Activated CD8-positive, alpha-beta memory T cell treated with anti-CD3 and anti-CD28 coated beads for 24 hours (primary cell): ENCODE data around the gene SERPINB12.

Experiments used
- DNase-seq: peaks from one replicate; pipeline ENCODE4 v3.0.0-alpha.2; 2020

Gene SERPINB12, protein sequence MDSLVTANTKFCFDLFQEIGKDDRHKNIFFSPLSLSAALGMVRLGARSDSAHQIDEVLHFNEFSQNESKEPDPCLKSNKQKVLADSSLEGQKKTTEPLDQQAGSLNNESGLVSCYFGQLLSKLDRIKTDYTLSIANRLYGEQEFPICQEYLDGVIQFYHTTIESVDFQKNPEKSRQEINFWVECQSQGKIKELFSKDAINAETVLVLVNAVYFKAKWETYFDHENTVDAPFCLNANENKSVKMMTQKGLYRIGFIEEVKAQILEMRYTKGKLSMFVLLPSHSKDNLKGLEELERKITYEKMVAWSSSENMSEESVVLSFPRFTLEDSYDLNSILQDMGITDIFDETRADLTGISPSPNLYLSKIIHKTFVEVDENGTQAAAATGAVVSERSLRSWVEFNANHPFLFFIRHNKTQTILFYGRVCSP

DNA sequence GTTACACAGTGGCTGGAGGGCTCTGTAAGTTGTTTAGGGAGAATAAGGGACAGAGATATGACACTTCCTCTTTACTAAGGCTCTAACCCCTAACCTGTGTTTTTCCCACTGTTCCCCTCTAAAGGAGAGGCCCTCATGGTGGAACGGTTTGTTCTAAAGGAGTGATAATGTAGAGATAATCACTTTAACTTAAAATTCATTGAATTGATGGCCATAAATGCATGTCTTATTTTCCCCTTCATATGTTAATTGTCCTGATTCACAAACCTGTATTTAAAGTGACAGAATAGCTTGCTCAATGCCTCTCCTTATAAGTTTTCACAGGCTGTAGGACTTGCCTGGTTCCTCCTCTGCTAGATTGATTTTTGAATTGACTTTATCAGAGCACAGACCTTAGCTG is at the start of gene SERPINB12:
Gene SERPINB12 (plus strand): TSS at position 301 of the 400 bp plus-strand sequence. CDS start 13,791 bp downstream, outside the sequence.
- no peak for DNase-seq

DNA sequence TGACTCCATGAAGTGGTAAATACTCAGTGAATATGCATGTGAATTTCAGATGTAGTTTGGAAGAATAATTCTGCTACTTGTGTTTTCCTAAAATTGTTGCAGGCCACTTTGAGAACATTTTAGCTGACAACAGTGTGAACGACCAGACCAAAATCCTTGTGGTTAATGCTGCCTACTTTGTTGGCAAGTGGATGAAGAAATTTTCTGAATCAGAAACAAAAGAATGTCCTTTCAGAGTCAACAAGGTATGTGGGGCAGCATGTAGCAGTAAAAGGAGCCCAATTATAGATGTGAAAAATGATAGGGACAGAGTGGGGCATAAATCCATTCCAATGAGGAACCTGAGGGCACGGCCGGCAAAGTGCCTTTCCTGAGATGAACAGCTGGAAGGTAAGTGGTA is 49.3 kb upstream of the SERPINB12 start:
- DNase-seq = no peak

DNA sequence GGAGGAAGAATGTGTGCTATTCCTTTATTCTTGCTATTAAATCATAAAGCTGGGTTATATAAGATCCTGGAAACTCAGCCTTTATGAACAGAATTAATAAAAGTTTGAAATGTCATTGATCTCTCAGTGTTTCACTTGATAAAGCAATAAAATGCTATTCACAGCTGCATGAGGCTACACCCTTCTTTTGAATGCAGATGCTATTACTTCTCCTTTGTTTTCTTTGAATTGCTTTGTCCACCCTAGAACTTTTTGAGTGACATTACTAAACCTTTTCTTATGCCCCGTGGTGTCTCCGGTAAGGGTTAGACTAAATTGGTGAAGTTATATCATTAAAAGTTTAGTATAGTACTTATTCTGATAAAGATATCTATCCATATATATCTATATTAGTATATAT is 46.5 kb upstream of the SERPINB12 start:
- no peak for DNase-seq

DNA sequence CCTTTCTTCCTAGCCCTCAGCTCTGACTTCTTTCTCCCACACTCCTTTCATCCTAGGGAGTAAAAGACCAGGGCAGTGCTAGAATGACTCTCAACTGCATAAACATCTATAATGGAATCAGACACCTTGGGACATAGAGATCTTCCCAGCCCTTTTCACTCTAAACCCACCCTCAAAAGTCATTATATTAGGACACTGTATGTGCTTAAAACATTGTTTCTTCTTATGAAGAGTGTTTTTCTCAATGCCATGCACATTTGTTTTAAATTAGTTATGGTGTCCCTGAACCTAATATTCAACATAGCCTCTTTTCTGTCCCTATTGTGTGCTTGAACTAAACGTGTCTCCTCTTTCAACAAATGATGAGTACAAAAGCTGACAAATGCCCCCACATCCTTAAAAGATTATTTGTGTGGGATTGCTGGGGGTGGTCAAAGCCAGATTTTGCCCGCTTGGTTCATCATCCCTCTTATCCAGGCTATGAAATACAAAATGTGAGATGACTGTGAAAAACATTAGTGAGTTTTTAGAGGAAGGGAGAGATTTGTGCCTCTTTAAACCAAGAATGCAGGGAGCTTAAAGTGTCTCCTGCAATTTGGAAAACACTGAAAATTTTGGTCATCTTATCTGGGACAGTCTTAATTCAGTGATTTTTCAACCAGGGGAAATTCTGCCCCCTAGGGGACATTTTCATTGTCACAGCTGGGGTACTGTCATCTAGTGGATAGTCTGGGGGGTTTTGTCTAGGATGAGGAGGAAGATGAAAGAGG is 36.4 kb upstream of the SERPINB12 start:
- no peak for DNase-seq

DNA sequence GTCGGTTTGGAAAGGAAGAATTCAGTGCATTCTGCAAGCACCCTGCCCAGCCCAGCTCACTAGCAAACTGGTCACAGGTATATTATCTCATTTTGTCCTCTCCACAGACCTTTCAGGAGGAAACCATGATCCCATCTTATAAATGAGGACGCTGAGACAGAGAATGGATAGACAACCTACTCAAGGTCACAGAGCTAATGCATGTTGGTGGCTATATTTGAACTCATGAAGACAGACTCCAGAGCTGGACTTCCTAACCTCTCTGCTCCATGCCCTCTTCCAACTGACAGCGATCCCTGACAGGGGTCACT is 35.9 kb upstream of the SERPINB12 start:
- DNase-seq = no peak

DNA sequence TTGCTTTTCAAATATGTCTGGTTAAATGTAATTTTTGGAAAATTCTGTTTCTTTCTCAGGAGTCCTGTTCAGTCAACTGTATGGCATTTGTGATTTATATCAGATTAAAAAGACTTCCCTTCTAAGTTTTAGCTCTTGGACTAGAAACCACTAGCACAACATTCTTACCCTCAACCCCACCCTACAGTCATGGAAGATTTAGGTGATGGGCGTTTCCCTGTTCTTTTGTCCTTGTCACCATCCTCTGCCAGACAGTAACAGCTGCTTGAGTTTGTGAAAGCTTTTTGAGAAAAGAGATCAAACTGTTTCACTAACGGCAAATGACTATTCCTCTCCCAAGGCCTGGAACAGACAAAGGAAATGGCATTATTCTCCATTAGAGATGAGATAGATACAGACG is 33.6 kb upstream of the SERPINB12 start:
- DNase-seq = no peak

DNA sequence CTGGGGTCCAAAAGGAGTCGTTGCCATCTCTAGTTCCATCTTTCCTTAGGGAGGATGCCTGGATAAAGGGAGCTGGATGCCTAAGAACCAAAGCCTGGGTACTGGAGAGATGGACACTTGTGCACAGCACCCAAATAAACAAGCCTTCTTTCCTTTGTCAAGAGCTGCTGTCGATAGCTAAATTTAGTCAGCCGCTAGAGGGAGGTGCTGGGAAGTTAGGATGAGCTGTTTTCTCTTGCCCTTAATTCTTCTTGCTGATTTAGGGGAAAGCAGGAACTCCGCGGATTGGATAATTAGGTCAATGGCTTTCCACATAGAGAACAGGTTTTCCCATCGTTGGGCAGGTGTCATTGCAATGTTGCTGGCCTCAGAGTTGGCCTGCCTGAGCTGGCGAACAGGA is 30.9 kb upstream of the SERPINB12 start:
- no peak for DNase-seq

DNA sequence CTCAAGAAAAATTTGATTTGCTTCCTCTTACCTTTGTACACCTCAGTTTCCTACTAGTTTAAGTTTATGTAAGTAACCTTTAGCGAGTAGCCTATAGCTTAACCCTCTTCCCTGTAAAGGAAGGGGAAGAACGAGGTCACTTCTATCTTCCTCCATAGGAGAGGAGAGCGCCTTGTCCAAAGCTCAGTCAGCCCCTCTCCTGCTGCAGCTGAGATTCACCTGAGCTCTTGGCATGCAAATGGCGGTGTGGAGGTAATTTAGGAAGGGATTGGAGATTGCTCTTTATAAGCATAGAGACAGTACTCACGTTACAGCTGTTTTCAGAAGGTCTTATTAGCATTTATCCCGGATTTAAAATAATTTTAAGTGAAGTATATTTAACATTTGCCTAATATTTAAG is 27.8 kb upstream of the SERPINB12 start:
- no peak for DNase-seq

DNA sequence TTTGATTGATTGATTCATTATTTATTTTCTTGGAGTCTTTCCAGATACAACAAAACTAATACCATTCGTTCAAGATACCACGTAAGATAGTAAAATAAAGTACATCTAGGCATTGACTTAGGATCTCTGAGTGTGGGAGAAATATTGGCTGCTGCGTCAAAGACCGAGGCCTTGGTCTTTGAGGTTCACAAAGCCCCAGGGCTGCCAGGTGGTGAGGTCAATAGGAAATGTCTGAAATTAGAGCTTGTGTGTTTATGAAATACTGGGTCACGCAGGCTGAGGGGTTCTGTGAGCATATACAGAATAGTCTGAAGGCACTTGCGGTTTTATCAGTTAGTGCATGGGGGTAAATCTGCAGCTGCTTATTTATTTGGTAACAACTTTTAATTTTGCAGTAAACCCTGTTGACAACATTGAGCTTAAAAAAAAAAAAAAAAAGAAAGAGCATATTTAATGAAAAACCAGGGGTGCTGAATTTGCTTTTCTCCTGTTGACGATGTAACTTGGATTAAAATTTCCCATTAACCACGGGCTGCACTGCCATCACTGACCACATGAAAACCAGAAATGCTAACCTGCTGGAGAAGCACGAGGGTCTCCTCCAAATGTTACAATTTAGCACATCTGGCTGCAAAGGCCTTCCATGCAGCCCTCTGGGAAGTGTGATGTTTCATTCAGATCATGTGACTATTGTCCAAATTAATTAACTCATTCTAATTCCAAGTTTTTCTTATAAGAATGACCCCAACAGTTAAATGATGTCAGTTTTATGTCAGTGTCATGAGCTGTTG is 27.1 kb upstream of the SERPINB12 start:
- DNase-seq = no peak

DNA sequence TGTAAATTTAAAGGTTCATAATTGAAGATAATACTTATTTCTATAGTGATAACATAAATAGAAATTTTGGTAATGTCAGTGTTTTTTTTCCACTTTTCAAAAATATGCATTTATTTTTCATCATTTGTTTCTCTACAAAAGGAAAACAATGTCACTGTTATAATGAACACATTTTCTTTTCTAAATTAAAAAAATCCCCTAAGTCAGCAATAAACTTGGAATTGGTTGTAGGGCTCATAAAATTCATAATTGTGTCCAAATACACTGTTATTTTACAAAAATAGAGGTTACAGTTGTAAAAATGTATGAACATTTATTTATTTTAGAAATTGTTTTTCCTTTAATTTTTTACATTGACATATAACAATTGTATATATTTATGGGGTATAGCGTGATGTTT is 26.4 kb upstream of the SERPINB12 start:
- DNase-seq = no peak

DNA sequence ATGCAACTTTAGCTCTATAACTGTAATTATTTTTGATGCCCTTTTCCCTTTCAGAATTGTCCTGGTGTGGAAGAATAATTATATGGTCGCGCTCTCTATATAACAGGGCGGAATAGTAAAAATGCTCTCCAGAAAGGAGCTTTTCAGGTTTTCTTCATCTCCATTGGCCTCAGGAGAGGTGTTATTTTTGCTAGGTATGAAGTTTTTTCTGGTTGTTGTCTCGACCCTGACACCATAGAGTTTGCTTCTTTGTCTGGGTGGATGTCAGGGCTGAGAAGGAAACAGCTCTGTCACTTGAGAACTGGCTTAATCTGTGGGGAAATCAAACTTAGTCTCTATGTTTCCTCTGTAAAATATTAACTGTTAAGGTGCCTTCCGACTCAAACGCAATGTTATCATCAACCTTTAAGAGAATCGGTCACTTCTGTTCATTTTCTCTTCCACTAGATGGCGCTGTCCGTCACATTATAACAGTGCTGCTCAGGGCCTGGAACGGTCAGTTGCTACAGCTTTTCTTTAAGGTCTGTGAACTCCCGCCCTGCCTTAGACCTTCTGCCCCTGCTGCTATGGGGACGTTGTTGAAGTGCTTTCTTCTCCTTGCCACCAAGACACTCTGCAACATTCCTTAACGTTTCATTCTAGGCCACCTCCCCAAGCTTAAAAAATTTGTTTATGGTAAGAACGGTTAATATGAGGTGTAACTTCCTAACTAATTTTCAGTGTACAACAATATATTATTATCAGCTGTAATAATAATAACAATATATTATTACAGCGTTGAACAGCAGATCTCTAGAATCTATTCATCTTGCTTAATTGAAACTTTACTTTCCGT is 23.8 kb upstream of the SERPINB12 start:
- DNase-seq = peak; percentile 72

DNA sequence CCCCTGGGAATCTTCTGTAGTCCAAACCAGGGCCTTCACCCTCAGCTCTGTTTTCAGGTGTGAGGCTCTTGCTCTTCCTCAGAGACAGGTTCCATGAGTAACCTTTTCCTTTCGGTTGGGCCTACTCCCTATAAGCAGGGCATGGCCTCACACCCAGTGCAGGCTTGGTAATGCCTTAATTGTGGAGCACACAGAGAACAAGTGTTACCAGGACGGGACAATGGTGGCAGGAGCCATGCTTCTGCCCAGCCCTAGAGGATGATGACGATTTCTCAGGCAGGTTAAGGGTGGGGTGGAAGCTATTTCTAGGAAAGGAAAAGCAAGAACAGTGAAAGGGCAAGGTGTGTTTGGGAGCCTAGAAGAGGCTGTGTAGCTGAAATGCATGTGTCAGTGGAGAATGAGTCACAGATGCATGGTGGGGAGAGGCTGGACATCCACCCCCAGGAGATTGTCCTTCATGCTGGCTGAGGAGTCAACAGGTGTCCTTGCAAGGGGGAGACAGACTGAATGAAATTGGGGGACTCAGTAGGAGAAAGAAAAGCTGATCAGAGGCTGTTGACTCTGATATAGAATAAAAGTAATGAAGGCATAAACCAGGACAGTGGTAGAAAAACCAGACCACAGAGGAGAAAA is 22.0 kb upstream of the SERPINB12 start:
- no peak for DNase-seq

DNA sequence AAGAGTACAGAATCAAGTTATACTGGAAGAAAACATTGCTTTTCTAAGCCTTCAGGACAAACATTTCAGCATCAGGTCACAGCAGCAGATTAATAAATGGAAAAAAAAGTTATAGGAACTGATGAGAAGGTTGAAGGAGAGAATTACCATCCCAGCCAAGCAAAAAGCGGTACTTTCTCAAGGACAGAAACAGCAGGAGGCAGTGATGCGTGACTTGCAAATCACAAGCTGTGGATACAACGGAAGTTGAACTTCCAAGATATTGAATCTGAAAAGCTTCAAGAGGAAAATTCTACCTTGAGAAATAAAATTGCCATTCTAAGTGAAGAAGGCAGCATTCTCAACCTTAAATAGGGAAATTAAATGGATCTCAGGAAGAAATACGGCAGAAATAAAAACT is 18.5 kb upstream of the SERPINB12 start:
- DNase-seq = no peak

DNA sequence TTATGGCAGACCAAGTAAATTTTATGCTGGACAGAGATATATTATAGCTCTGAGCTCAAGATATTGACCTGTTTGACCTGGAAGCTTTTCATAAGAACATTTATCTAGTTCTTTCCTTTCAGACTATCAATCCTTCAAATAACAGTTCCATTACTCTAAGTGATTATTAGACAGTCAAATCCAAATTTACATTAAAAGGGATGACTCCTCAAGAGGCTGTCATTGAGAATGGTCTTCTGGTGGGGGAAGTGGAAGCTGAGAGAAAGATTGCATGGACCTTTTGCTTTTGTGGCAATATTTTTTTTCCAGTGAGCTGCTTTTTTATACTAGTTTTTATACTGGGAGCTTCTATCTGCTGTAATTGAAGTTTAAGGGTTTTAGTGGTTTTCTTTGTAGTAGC is 14.9 kb upstream of the SERPINB12 start:
- DNase-seq = no peak

DNA sequence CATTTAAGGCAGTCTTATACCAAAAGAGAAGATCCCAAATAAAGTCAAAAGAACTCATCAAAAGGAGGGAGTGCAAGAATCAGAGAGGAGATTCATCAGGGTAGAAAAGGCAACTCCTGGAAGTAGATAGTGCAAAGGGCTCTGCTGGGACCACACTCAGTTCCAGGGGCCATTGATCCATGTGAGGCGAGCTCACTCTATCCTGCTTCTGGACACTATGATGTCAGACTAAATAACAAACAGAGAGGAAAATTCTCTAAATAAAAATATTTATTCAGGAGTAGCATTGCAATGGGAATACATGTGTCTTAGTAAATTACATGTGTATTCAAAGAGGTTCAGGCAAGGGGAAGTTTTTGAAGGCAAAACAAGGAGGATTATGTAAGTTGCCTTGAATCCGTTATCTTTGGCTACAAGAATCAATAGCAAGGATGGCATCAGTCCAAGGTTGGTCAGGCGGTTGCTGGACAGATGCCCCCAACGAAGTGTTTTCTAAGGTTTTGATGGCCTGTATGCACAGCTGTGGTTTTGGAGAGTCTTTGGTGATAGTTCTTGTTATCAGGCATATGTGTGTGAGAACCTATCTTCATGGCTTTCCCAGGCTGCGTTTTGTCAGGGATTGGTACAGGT is 13.2 kb upstream of the SERPINB12 start:
- no peak for DNase-seq

DNA sequence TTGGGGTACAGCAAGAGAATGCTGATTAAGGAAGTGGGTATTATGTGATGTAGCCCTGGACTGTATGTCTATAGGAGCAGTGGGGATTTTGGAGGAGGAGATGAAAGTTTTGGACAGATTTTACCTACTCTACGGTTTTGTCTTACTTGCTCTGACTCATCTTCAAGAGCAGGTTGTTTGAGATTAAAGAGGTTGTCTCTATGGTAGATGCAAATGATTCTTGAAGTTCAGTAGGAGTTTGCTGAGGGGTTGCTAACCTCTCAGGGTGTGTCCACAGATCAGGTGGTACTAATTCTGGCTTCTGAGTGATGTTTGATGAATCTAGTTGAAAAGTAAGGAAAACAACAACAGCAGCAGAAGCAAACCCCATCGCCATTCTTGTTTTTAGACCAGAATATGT is 9.7 kb upstream of the SERPINB12 start:
- DNase-seq = no peak

DNA sequence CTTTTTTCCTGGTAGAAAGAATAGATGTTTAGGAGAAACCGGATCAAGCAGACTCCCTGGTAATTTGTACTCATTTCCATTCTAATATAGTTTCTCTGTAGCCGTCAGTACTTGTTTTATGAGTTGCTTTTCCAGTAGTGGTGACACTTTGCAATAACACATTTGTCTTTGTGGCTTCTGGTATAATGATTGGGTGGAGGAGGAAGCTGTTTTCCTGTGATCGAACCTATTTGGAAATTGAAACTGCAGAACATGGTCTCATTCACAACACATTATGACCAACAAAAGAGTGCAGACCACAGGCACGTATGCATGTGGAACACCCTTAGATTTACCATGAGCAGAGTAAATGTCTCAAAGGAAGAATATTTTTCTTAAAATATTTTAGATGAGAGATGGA is 7.6 kb upstream of the SERPINB12 start:
- DNase-seq = no peak

DNA sequence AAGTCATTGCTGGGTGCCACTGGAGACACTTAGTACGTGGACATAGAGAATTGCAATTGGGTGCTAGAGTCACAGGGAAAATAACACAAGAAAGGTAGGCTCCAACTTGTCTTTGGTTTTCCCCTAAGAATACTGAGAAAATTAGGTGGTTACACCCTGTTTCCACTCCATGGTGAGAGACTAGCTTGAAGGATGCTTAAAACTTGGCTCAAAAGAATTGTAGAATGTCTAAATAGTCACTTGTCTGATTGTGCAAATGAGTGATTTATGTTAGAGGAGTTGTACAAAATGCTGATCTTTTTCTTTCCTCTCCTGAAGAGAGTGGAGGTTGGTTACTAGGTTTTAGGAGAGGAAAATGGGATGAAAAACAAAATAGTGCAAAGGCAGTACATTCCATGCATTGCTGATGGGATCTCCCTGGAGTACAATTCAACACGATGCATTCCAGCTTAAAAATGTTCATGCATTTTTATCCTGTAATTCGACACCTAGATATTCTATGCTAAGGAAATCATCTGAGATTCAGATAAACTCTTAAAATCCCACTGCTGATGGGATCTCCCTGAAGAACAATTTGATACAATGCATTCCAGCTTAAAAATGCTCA is 2.2 kb upstream of the SERPINB12 start:
- DNase-seq = no peak

DNA sequence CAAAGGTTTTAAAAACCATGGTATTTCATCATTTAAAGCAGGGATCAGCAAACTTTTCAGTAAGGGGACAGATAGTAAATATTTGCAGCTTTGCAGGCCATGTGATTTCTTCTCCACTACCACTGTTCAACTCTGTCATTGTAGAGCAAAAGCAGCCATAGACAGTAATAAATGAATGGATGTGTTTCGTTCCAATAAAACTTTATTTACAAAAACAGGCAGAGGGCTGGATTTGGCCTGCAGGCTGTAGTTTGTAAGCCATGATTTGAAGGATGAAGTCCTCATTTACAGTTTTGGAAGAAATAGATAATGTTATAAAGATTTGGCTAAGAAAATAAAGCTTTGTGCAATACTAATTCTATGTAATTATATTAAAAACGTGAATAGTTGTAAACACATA is 1.8 kb downstream of the SERPINB12 start:
- no peak for DNase-seq

DNA sequence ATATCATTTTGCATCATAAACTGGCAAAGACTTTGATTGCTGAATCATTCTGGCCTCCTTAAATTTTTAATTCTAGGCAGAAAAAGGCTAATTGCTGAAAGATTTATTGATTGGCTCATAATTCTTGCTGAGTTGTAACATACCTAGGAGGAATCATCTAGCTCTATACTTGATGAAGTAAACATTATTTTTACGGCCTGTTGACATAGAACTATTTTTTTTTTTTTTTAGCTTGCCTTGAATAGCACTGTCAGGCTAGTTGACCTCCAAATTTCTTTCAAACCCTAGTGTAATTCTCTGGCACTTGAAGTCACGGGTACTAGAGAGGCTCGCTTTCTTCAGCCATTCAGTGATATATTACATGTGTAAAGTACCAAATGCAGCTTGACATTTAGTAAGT is 2.8 kb downstream of the SERPINB12 start:
- DNase-seq = no peak

DNA sequence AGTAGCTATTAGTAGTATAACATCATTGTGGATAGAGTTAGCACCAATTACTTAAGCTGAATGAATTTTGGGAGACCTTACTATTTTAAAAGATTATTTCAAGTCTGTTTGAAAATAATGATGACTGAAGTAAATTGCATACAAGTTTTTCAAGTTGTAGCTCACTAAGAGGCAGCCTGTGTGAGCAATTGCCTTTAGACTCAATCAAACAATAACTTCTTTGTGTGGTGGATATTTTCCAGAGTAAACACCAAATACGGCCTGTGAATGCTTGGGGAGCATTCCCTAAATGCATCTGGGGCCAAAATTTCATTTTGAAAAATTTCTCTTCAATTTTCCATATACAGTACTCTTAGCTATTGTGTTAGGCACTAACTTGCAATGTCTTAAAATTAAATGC is 7.9 kb downstream of the SERPINB12 start:
- DNase-seq = no peak
